HEK293T (cell line): ENCODE results near the gene HSD17B4.
"Not testable (repeated sequence)": the region's sequence is repeated elsewhere in the genome, so short reads cannot be mapped to it uniquely, and the experiment has no call there.

Experiments
- CTCF ChIA-PET: fragments of 350-600 bp; formaldehyde crosslinking; extraction: SDS; loops from one replicate; lab custom pipeline; 2021; ENCODE audit warnings: antibody characterized with exemption, inconsistent platforms; lab: Yijun Ruan, JAX
- POLR2A ChIA-PET: fragments of 350-600 bp; formaldehyde crosslinking; extraction: SDS; loops from one replicate; lab custom pipeline; 2020; ENCODE audit warnings: antibody characterized with exemption, inconsistent platforms; lab: Yijun Ruan, JAX
- DNase-seq: peaks from one replicate; pipeline ENCODE4 v3.0.0; 2012; ENCODE audit warnings: mixed read lengths; ENCODE audit errors: extremely low spot score
- ARNT ChIP-seq: fragments of 450-650 bp; IDR thresholded peaks from 2 replicates; pipeline ENCODE4 v1.6.1; 2017; ENCODE audit warnings: mild to moderate bottlenecking
- BHLHE40 ChIP-seq: fragments of 450-650 bp; IDR thresholded peaks from 2 replicates; pipeline ENCODE4 v1.6.1; 2016; ENCODE audit warnings: mild to moderate bottlenecking, moderate library complexity, borderline replicate concordance
- CTBP1 ChIP-seq: fragments of 450-650 bp; IDR thresholded peaks from 2 replicates; pipeline ENCODE4 v1.6.1; 2016; ENCODE audit warnings: borderline replicate concordance
- ELF4 ChIP-seq: fragments of 450-650 bp; IDR thresholded peaks from 2 replicates; pipeline ENCODE4 v1.6.1; 2017; ENCODE audit warnings: antibody characterized with exemption
- FOXA1 ChIP-seq: fragments of 450-650 bp; IDR thresholded peaks from 2 replicates; pipeline ENCODE4 v1.6.1; 2016; ENCODE audit warnings: mild to moderate bottlenecking
- FOXK2 ChIP-seq: fragments of 450-650 bp; IDR thresholded peaks from 2 replicates; pipeline ENCODE4 v1.6.1; 2016; ENCODE audit warnings: mild to moderate bottlenecking
- FOXM1 ChIP-seq: fragments of 450-650 bp; IDR thresholded peaks from 2 replicates; pipeline ENCODE4 v1.6.1; 2017; ENCODE audit warnings: mild to moderate bottlenecking, borderline replicate concordance
- HDGF ChIP-seq: fragments of 450-650 bp; IDR thresholded peaks from 2 replicates; pipeline ENCODE4 v1.6.1; 2017; ENCODE audit warnings: antibody characterized with exemption, borderline replicate concordance
- L3MBTL2 ChIP-seq: fragments of 450-650 bp; conservative IDR thresholded peaks from 2 replicates; pipeline ENCODE4 v1.6.1; 2016; ENCODE audit warnings: mild to moderate bottlenecking
- LEF1 ChIP-seq: fragments of 450-650 bp; IDR thresholded peaks from 2 replicates; pipeline ENCODE4 v1.6.1; 2017; ENCODE audit warnings: mild to moderate bottlenecking, borderline replicate concordance
- NFRKB ChIP-seq: fragments of 450-650 bp; IDR thresholded peaks from 2 replicates; pipeline ENCODE4 v1.6.1; 2016; ENCODE audit warnings: mild to moderate bottlenecking, moderate library complexity
- SP1 ChIP-seq: fragments of 450-650 bp; IDR thresholded peaks from 2 replicates; pipeline ENCODE4 v1.6.1; 2017
- SUZ12 ChIP-seq: fragments of 450-650 bp; IDR thresholded peaks from 2 replicates; pipeline ENCODE4 v1.6.1; 2016; ENCODE audit warnings: mild to moderate bottlenecking
- TARDBP ChIP-seq: fragments of 450-650 bp; IDR thresholded peaks from 2 replicates; pipeline ENCODE4 v1.6.1; 2016
- ZNF384 ChIP-seq: fragments of 450-650 bp; IDR thresholded peaks from 2 replicates; pipeline ENCODE4 v1.6.1; 2016
- TF ChIP-seq, protein P1 (sequence below): fragments of 450-650 bp; IDR thresholded peaks from 2 replicates; pipeline ENCODE4 v1.6.1; 2016

Gene HSD17B4

GRCh38 chr5:119435436-119436132 lies 16.7 kb upstream of the HSD17B4 start:
- DNase-seq, result peak; percentile 58
- POLR2A ChIA-PET, result interaction anchor here (0.6 to 1.2 kb wide), 2 partner anchors 17 to 448 kb away, joined by 3 read pairs; no protein-coding TSS in a partner anchor
- TF ChIP-seq BHLHE40, result no peak
- no peak for TF ChIP-seq SP1
- no peak for TF ChIP-seq ARNT
- TF ChIP-seq SUZ12, result no peak
- no peak for TF ChIP-seq CTBP1
- CTCF ChIA-PET, result interaction anchor here (0.8 to 1.9 kb wide), 6 partner anchors 10 to 473 kb away, joined by 3 to 8 read pairs (median 4); partner anchors contain the start of gene DTWD2

GRCh38 chr5:119437785-119438586 lies 14.3 kb upstream of the HSD17B4 start:
- POLR2A ChIA-PET, result interaction anchor here (0.6 kb wide), 1 partner anchor 130 kb away, joined by 3 read pairs; no protein-coding TSS in a partner anchor
- DNase-seq, result not testable (repeated sequence)
- CTCF ChIA-PET, result interaction anchor here (0.6 kb wide), 1 partner anchor 31 kb away, joined by 3 read pairs; no protein-coding TSS in a partner anchor

- DNase-seq, CTCF ChIA-PET: not testable (repeated sequence)
- POLR2A ChIA-PET, result interaction anchor here (0.6 kb wide), 1 partner anchor 131 kb away, joined by 3 read pairs; no protein-coding TSS in a partner anchor
Observed at GRCh38 chr5:119438587-119438917, 13.7 kb upstream of the HSD17B4 start.

DNA sequence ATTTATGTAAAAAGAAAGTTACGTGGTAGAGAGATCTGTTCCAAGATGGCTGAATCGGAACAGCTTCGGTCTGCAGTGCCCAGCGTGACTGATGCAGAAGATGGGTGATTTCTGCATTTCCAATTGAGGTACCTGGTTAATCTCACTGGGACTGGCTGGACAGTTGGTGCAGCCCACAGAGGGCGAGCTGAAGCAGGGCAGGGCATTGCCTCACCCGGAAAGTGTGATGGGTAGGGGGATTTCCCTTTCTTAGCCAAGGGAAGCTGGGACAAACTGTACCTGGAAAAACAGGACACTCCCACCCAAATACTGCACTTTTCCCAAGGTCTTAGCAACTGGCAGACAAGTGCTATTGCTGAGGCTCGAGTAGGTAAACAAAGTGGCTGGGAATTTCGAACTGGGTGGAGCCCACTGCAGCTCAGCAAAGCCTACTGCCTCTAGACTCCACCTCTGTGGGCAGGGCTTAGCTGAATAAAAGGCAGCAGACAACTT lies 13.1 kb upstream of the HSD17B4 start:
- no peak for DNase-seq
- no peak for TF ChIP-seq FOXK2
- TF ChIP-seq, protein P1, sequence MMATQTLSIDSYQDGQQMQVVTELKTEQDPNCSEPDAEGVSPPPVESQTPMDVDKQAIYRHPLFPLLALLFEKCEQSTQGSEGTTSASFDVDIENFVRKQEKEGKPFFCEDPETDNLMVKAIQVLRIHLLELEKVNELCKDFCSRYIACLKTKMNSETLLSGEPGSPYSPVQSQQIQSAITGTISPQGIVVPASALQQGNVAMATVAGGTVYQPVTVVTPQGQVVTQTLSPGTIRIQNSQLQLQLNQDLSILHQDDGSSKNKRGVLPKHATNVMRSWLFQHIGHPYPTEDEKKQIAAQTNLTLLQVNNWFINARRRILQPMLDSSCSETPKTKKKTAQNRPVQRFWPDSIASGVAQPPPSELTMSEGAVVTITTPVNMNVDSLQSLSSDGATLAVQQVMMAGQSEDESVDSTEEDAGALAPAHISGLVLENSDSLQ, result no peak
- no peak for TF ChIP-seq CTBP1
- no peak for TF ChIP-seq ARNT
- ChIA-PET CTCF (no interaction called here), POLR2A (no interaction called here)

GRCh38 chr5:119439632-119440031 lies 12.7 kb upstream of the HSD17B4 start:
- CTCF ChIA-PET, POLR2A ChIA-PET: not testable (repeated sequence)

GRCh38 chr5:119444643-119445042 lies 7.7 kb upstream of the HSD17B4 start:
- POLR2A ChIA-PET, CTCF ChIA-PET, DNase-seq: not testable (repeated sequence)

More at GRCh38 chr5:119439632-119440031, 12.7 kb upstream of the HSD17B4 start:
- not testable (repeated sequence) for DNase-seq

DNA sequence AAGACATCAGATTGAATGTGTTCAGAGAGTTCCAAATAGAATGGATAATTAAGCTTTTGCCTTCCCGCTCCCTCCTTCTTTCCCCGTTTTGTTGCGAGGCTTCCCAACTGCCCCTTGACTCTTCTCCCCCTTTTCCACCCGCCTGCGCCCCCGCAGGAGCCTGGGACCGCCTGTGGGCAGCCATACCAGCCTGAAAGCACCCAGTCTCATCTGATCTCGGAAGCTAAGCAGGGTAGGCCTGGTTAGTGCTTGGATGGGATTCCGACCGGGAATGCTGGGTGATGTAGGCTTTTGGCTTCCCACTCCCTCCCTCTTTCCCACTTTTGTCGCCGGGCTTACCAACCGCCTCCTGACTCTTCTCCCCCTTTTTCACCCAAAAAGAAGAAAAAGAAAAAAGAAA lies 6.8 kb upstream of the HSD17B4 start:
- POLR2A ChIA-PET, result no interaction called here
- no peak for TF ChIP-seq NFRKB
- CTCF ChIA-PET, result no interaction called here
- no peak for DNase-seq

GRCh38 chr5:119449882-119450281 lies 2.4 kb upstream of the HSD17B4 start:
- ChIA-PET CTCF (no interaction called here), POLR2A (no interaction called here)
- TF ChIP-seq FOXK2, result no peak
- no peak for TF ChIP-seq HDGF
- DNase-seq, result no peak

DNA sequence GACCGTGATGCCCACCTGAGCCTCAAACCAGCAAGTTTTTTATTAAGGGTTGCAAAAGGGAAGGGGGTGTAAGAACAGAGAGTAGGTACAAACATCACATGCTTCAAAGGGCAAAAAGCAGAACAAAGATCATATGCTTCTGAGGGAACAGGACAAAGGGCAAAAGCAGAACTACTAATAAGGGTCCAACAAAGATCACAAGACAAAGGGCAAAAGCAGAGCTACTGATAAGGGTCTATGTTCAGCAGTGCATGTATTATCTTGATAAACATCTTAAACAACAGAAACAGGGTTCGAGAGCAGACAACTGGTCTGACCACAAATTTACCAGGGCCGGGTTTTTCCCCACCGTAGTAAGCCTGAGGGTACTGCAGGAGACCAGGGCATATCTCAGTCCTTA lies 1.7 kb upstream of the HSD17B4 start:
- CTCF ChIA-PET, POLR2A ChIA-PET, DNase-seq: not testable (repeated sequence)

- ChIA-PET POLR2A (interaction anchor here (0.6 to 2.4 kb wide), 3 partner anchors 11 to 381 kb away, joined by 4 to 14 read pairs (median 4); partner anchors contain the start of gene DMXL1), CTCF (interaction anchor here (0.8 to 1.9 kb wide), 2 partner anchors 10 to 40 kb away, joined by 3 to 5 read pairs; no protein-coding TSS in a partner anchor)
- DNase-seq, result peak; percentile 37
- no peak for TF ChIP-seq ZNF384
- TF ChIP-seq CTBP1, result no peak
- TF ChIP-seq SUZ12, result no peak
- TF ChIP-seq ELF4, result no peak
- no peak for TF ChIP-seq NFRKB
- TF ChIP-seq FOXK2, result no peak
- TF ChIP-seq L3MBTL2, result no peak
- TF ChIP-seq, protein P1, result no peak
- no peak for TF ChIP-seq SP1
- TF ChIP-seq HDGF, result no peak
- TF ChIP-seq ARNT, result no peak
- TF ChIP-seq LEF1, result no peak
- TF ChIP-seq FOXA1, result no peak
- no peak for TF ChIP-seq TARDBP
- TF ChIP-seq BHLHE40, result no peak
- no peak for TF ChIP-seq FOXM1
Observed at GRCh38 chr5:119451561-119451960, 736 bp upstream of the HSD17B4 start.
